DOHH2 (cell line): ENCODE data around the gene SOX1.

Experiments
- H3F3A ChIP-seq: fragments of 200-600 bp; sonication (generic), shearing (Covaris generic); 2 replicates; pipeline ENCODE4 v1.6.0; 2016; ENCODE audit warnings: antibody characterized with exemption, mild to moderate bottlenecking; ENCODE audit not compliant: control insufficient read depth, insufficient read depth
- H3K27ac ChIP-seq: fragments of 200-600 bp; sonication (generic); 2 replicates; pipeline ENCODE4 v1.5.1; 2014; ENCODE audit warnings: low read depth, mild to moderate bottlenecking, low read length, moderate library complexity
- H3K27me3 ChIP-seq: fragments of 200-600 bp; sonication (generic); 2 replicates; pipeline ENCODE4 v1.6.1; 2014; ENCODE audit warnings: mild to moderate bottlenecking, low read length, mixed read lengths; ENCODE audit not compliant: control insufficient read depth
- H3K36me3 ChIP-seq: fragments of 200-600 bp; sonication (generic); 2 replicates; pipeline ENCODE4 v1.6.1; 2014; ENCODE audit warnings: mild to moderate bottlenecking, low read length, moderate library complexity, mixed read lengths; ENCODE audit not compliant: control insufficient read depth
- H3K4me1 ChIP-seq: fragments of 200-600 bp; sonication (generic); 2 replicates; pipeline ENCODE4 v1.6.1; 2014; ENCODE audit warnings: mild to moderate bottlenecking, low read length, mixed read lengths; ENCODE audit not compliant: control insufficient read depth
- H3K4me2 ChIP-seq: fragments of 200-600 bp; sonication (generic); 2 replicates; pipeline ENCODE4 v1.6.0; 2014; ENCODE audit warnings: mild to moderate bottlenecking, low read length, moderate library complexity
- H3K4me3 ChIP-seq: fragments of 200-600 bp; sonication (generic); 2 replicates; pipeline ENCODE4 v1.5.1; 2014; ENCODE audit warnings: mild to moderate bottlenecking, low read length, mixed read lengths
- H3K79me2 ChIP-seq: fragments of 200-600 bp; sonication (generic); 2 replicates; pipeline ENCODE4 v1.6.1; 2014; ENCODE audit warnings: mild to moderate bottlenecking, low read length, mixed read lengths; ENCODE audit not compliant: control insufficient read depth
- H3K9me2 ChIP-seq: fragments of 200-600 bp; sonication (generic); replicated peaks from 2 replicates; pipeline ENCODE4 v1.6.1; 2014; ENCODE audit warnings: mild to moderate bottlenecking, low read length, mixed read lengths; ENCODE audit not compliant: control insufficient read depth
- H3K9me3 ChIP-seq: fragments of 200-600 bp; sonication (generic); 2 replicates; pipeline ENCODE4 v1.6.1; 2014; ENCODE audit warnings: antibody characterized with exemption, low read length, mixed read lengths; ENCODE audit not compliant: control insufficient read depth, insufficient read depth
- H4K20me1 ChIP-seq: fragments of 200-600 bp; sonication (generic); 2 replicates; pipeline ENCODE4 v1.6.0; 2014; ENCODE audit warnings: low read depth, mild to moderate bottlenecking, antibody characterized with exemption, low read length, moderate library complexity; ENCODE audit not compliant: control insufficient read depth, insufficient read depth
- EZH2phosphoT487 ChIP-seq: fragments of 200-600 bp; sonication (generic); IDR thresholded peaks from 2 replicates; pipeline ENCODE4 v1.6.1; 2017; ENCODE audit warnings: borderline replicate concordance, mild to moderate bottlenecking, antibody characterized with exemption, low read length, moderate library complexity, mixed read lengths
- TF ChIP-seq, protein P1 (sequence below): fragments of 200-600 bp; sonication (generic); IDR thresholded peaks from one replicate; pipeline ENCODE4 v1.5.1; 2014; ENCODE audit warnings: antibody characterized with exemption, mild to moderate bottlenecking, low read depth, low read length; ENCODE audit not compliant: poor library complexity, severe bottlenecking

Gene SOX1

DNA sequence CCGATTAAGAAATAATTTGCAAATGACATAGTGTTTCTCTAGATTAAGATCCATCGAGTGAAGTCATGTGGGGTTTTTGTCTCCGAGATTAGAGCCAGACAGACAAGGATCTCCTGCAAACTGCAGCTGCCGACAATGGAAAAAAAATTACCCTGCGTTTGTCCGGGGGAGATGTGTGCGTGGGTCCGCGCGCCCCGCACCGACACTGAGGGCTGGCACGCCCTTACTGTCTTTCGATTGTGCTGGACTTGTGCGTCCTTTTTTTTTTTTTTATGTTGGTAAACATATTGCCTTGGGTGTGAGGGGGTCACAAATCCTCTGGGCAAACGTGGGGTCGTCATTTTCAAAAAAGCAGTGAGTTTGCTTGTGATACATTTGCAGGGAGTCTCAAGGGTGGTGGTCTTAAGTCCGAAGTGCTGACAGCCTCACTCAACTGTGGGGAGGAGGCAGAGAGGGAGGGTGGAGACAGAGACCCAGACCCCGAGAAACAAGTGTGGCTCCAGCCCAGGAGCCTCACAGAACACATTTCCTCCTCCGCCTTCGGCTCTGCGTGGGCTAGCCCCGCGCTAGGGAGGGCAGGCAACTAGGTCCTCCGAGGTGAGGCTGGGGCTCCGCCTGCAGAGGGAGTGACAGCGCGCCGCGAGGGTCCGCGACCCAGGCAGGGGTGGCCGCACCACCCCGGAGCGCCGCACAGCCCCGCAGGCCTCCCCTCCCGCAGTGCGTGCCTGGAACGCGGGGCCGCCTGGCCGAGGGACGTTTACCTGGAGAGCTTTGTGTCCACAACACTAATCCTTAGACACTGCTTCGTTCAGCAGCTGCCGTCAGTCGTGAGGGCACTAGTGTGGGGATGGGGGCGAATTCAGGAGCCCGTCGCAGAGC is 11.7 kb upstream of the SOX1 start:
- no peak overlapping the region for H3K27ac ChIP-seq
- H3K4me2 ChIP-seq, result no peak overlapping the region
- no peaks in the 10 kb centered on the region for H4K20me1 ChIP-seq
- H3K4me3 ChIP-seq, result no peak overlapping the region
- H3K79me2 ChIP-seq, result no peaks in the 10 kb centered on the region
- no peaks in the 10 kb centered on the region; the same call in 1 of the 2 replicates for H3K9me3 ChIP-seq
- TF ChIP-seq, protein P1, sequence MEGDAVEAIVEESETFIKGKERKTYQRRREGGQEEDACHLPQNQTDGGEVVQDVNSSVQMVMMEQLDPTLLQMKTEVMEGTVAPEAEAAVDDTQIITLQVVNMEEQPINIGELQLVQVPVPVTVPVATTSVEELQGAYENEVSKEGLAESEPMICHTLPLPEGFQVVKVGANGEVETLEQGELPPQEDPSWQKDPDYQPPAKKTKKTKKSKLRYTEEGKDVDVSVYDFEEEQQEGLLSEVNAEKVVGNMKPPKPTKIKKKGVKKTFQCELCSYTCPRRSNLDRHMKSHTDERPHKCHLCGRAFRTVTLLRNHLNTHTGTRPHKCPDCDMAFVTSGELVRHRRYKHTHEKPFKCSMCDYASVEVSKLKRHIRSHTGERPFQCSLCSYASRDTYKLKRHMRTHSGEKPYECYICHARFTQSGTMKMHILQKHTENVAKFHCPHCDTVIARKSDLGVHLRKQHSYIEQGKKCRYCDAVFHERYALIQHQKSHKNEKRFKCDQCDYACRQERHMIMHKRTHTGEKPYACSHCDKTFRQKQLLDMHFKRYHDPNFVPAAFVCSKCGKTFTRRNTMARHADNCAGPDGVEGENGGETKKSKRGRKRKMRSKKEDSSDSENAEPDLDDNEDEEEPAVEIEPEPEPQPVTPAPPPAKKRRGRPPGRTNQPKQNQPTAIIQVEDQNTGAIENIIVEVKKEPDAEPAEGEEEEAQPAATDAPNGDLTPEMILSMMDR, result no peak
- TF ChIP-seq EZH2phosphoT487, result no peak
- H3F3A ChIP-seq, result no peaks in the 10 kb centered on the region
- H3K4me1 ChIP-seq, result no peaks in the 10 kb centered on the region
- no peaks in the 10 kb centered on the region for H3K27me3 ChIP-seq
- H3K36me3 ChIP-seq, result no peaks in the 10 kb centered on the region
- no peaks in the 10 kb centered on the region for H3K9me2 ChIP-seq

DNA sequence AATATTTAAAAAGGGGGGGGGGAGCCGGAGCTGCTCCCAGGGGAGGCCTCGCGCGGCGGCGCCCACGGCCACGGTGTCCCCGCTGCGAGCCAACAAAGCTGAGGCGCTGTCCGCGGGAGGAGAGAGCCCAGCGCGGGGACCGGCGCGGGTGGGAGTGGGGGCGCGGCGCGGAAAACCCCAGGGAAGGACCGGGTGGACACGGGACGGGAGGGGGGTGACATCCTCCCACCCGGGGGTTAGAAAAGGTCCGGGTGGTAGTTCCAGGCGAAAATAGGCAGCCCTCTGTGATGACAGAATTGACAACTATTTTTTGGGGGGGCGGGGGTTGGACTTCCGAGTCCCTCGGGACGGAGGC is 11.1 kb upstream of the SOX1 start:
- Histone ChIP-seq H3K4me3 (no peak overlapping the region), H3K27ac (no peak overlapping the region), H3K27me3 (no peaks in the 10 kb centered on the region), H3K4me1 (no peaks in the 10 kb centered on the region), H3F3A (no peaks in the 10 kb centered on the region), H3K9me3 (no peaks in the 10 kb centered on the region; the same call in 1 of the 2 replicates), H3K4me2 (no peak overlapping the region), H3K79me2 (no peaks in the 10 kb centered on the region), H3K9me2 (no peaks in the 10 kb centered on the region), H4K20me1 (no peaks in the 10 kb centered on the region), H3K36me3 (no peaks in the 10 kb centered on the region)
- TF ChIP-seq EZH2phosphoT487, result no peak
- TF ChIP-seq, protein P1, result no peak

DNA sequence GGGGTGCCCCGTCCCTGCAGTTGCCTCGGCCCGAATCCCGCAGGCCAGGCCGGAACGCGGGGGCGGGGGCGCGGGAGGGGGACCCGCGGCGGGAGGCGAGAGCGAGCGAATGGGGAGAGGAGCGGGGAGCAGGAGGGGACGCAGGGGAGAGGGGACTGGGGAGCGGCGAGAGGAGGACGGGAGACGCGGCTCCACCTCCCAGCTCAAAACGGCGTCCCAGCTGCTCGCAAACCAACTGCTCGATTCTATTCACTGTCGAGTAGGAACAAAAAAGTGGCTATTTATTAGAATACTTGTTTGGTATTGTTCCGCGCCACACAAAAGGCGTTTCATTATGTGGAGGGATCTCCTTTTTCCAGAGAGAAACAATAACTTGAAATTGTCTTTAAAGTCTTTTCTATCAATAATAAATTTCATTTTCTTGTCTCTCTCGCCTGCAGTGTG is 10.6 kb upstream of the SOX1 start:
- Histone ChIP-seq H3K36me3 (no peaks in the 10 kb centered on the region), H3K4me3 (no peak overlapping the region), H3K9me3 (no peaks in the 10 kb centered on the region; the same call in 1 of the 2 replicates), H3K79me2 (no peaks in the 10 kb centered on the region), H3K27me3 (no peaks in the 10 kb centered on the region), H3K4me2 (no peak overlapping the region), H3K9me2 (no peaks in the 10 kb centered on the region), H3K4me1 (no peaks in the 10 kb centered on the region), H4K20me1 (no peaks in the 10 kb centered on the region), H3K27ac (no peak overlapping the region), H3F3A (no peaks in the 10 kb centered on the region)
- no peak for TF ChIP-seq EZH2phosphoT487
- TF ChIP-seq, protein P1, result no peak
